Type B pancreatic cell (in vitro differentiated cells): ENCODE data around the gene AFF3. TPM values are rescaled to one million over a fixed set of nuclear protein-coding genes. Genes with fewer than 3 reads are reported as not detected.

Experiments
- DNase-seq: peaks from one replicate; pipeline ENCODE4 v3.0.0; 2021; ENCODE audit warnings: mixed read lengths; ENCODE audit not compliant: unreplicated experiment; ENCODE audit errors: extremely low spot score
- H3K27ac Mint-ChIP-seq: 2 replicates; pipeline ENCODE4 v1.8.0; 2021; ENCODE audit warnings: mild to moderate bottlenecking, mixed read lengths
- H3K27me3 Mint-ChIP-seq: 2 replicates; pipeline ENCODE4 v1.8.0; 2021; ENCODE audit warnings: mixed read lengths
- H3K36me3 Mint-ChIP-seq: 2 replicates; pipeline ENCODE4 v1.8.0; 2021; ENCODE audit warnings: mixed read lengths
- H3K4me1 Mint-ChIP-seq: one replicate; pipeline ENCODE4 v1.8.0; 2021; ENCODE audit warnings: mixed read lengths; ENCODE audit not compliant: unreplicated experiment
- H3K4me3 Mint-ChIP-seq: 2 replicates; pipeline ENCODE4 v1.8.0; 2021; ENCODE audit warnings: mild to moderate bottlenecking, mixed read lengths
- H3K9me3 Mint-ChIP-seq: 2 replicates; pipeline ENCODE4 v1.8.0; 2021; ENCODE audit warnings: mixed read lengths
- long read RNA-seq: library from polyadenylated mRNA; unstranded; transcript quantifications from one replicate; pipeline ENCODE4 v2.0.0, GENCODE V29; 2020
- total RNA-seq: library from RNA; stranded (reverse); gene quantifications from 2 replicates; pipeline ENCODE4 v1.2.1, GENCODE V29; 2021; ENCODE audit warnings: low replicate concordance
- TF ChIP-seq, protein P1 (sequence below): fragments of 200-600 bp; sonication (generic); conservative IDR thresholded peaks from 2 replicates; pipeline ENCODE4 v1.5.0; 2021; ENCODE audit warnings: antibody characterized with exemption, mild to moderate bottlenecking

AFF3 gene
- total RNA-seq: 8.3 and 29.2 TPM in 2 replicates
- long read RNA-seq, partial matches to known transcripts: 0 of 6 reads
- long read RNA-seq, other reads (novel, unspliced or antisense): 6 of 6 reads

GRCh38 chr2:100142393-100142792 lies at the start of gene AFF3:
Gene AFF3, minus strand, starts transcription at chr2:100142590. Its CDS starts 38,136 bp downstream, at chr2:100104454.
- Mint-ChIP-seq H3K4me3 (no peak within 1 kb of the TSS), H3K27me3 (peaks cover 28% of the 10 kb centered on the region)

DNA sequence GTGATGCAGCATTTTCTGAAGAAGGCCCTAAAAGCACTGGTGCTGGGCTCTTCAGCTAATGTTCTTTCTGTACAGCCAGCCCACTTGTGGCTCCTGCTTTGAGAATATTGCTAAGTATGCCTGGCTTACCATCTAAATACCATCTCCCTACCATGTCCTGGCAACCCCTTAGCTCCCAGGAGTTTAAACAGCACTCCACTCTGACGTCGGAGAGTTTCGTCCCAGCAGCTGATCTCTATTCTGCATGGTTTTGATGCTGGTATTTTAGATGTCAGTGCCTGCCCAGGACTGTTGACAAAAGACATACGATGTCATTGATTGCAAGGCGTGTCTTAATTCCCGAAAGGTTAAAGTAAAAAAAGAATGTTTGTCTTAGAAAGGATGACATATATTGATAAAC lies 47.0 kb upstream of the AFF3 start:
- Mint-ChIP-seq H3K27me3 (peaks cover 5% of the 10 kb centered on the region), H3K27ac (no peak overlapping the region), H3K36me3 (no peaks in the 10 kb centered on the region), H3K9me3 (peaks cover 5% of the 10 kb centered on the region), H3K4me3 (no peak overlapping the region), H3K4me1 (peaks cover 29% of the 10 kb centered on the region)
- TF ChIP-seq, protein P1, sequence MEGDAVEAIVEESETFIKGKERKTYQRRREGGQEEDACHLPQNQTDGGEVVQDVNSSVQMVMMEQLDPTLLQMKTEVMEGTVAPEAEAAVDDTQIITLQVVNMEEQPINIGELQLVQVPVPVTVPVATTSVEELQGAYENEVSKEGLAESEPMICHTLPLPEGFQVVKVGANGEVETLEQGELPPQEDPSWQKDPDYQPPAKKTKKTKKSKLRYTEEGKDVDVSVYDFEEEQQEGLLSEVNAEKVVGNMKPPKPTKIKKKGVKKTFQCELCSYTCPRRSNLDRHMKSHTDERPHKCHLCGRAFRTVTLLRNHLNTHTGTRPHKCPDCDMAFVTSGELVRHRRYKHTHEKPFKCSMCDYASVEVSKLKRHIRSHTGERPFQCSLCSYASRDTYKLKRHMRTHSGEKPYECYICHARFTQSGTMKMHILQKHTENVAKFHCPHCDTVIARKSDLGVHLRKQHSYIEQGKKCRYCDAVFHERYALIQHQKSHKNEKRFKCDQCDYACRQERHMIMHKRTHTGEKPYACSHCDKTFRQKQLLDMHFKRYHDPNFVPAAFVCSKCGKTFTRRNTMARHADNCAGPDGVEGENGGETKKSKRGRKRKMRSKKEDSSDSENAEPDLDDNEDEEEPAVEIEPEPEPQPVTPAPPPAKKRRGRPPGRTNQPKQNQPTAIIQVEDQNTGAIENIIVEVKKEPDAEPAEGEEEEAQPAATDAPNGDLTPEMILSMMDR: no peak
- DNase-seq: no peak

More at GRCh38 chr2:100142393-100142792, at the start of gene AFF3:
- peaks cover 13% of the 10 kb centered on the region for H3K9me3 Mint-ChIP-seq
- no peaks in the 10 kb centered on the region for H3K36me3 Mint-ChIP-seq
- DNase-seq: no peak
- no peak within 1 kb of the TSS for H3K27ac Mint-ChIP-seq
- TF ChIP-seq, protein P1: no peak
- no peaks in the 10 kb centered on the region for H3K4me1 Mint-ChIP-seq

DNA sequence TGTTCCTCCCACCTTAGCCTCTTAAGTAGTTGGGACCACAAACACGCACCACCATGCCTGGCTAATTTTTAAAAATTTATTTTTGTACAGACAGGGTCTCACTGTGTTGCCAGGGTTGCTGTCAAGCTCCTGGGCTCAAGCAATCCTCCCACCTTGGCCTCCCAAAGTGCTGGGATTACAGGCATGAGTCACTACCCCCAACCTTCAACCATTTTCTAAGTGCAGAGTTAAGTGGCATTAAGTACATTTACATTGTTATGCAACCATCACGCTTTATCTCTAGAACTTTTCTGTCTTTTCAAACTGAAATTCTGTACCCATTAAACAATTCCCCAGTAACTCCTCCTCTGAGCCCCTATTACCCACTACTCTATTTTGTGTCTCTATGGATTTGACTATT lies 45.9 kb upstream of the AFF3 start:
- Mint-ChIP-seq H3K4me1 (peaks cover 25% of the 10 kb centered on the region), H3K27ac (no peak overlapping the region), H3K36me3 (no peaks in the 10 kb centered on the region), H3K27me3 (peaks cover 11% of the 10 kb centered on the region), H3K9me3 (peaks cover 5% of the 10 kb centered on the region), H3K4me3 (no peak overlapping the region)
- TF ChIP-seq, protein P1: no peak
- DNase-seq: no peak

DNA sequence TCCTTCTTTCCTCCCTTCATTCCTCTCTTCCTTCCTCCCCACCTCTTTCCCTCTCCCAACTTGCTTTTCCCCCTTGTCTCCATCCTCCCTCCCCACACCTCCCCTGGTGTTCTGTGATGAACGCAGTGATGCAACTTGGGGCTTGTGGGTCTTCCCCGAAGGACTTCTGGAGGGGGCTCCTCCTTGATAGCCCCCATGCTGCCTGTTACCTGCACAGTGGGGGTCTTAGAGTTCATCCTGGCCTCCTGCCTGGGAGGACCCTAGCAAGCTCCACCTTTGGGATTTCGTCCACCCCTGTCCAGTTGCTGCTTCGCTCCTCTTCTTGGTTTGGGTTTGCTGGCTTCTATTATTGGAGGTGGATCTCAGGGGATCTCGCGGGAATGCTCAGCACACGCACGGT lies 43.7 kb upstream of the AFF3 start:
- peaks cover 22% of the 10 kb centered on the region for H3K27me3 Mint-ChIP-seq

GRCh38 chr2:100185516-100185915 lies 43.1 kb upstream of the AFF3 start:
- Mint-ChIP-seq H3K4me3 (no peak overlapping the region), H3K9me3 (peaks cover 6% of the 10 kb centered on the region), H3K4me1 (peaks cover 34% of the 10 kb centered on the region), H3K27me3 (peaks cover 25% of the 10 kb centered on the region), H3K27ac (no peak overlapping the region), H3K36me3 (no peaks in the 10 kb centered on the region)
- no peak for DNase-seq
- TF ChIP-seq, protein P1: no peak

More for the DNA sequence above, 43.7 kb upstream of the AFF3 start:
- TF ChIP-seq, protein P1: no peak
- Mint-ChIP-seq H3K9me3 (peaks cover 5% of the 10 kb centered on the region), H3K4me1 (peaks cover 34% of the 10 kb centered on the region), H3K36me3 (no peaks in the 10 kb centered on the region), H3K27ac (no peak overlapping the region), H3K4me3 (no peak overlapping the region)
- no peak for DNase-seq

DNA sequence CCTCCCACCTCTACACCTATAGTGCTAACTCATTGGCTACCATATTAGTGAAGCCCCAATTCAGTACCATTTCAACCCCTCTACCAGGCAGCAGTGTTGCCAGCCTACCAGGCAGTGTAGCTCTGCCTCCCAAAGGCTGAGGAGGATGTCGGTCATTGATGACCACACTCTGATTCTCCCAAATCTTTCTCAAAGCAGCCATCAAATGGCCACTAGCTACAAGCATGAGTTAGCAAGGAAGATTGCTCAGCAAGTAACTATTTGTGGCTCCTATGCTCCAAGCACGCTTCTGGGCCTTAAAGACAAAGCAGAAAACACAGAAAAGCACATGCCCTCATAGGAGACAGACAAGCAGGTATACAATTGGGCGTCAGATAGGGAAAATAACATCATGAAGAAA lies 42.7 kb upstream of the AFF3 start:
- Mint-ChIP-seq H3K27ac (no peak overlapping the region), H3K36me3 (no peaks in the 10 kb centered on the region), H3K4me1 (peaks cover 34% of the 10 kb centered on the region), H3K4me3 (no peak overlapping the region), H3K9me3 (peaks cover 10% of the 10 kb centered on the region), H3K27me3 (peaks cover 29% of the 10 kb centered on the region)
- no peak for DNase-seq
- TF ChIP-seq, protein P1: no peak
